ENCODE results near the gene FOXN1. TPM values are rescaled to one million over a fixed set of nuclear protein-coding genes. Genes with fewer than 3 reads are reported as not detected.
A peak's percentile ranks its signal among the peaks of the same experiment; 100 is the strongest.

Gene FOXN1
- total and polyA plus RNA-seq, 2 of the 13 experiments (the other 11 are each of a cell fraction or from before 2014, with no cell fraction given) = 0.01 TPM; not detected in 1

DNA sequence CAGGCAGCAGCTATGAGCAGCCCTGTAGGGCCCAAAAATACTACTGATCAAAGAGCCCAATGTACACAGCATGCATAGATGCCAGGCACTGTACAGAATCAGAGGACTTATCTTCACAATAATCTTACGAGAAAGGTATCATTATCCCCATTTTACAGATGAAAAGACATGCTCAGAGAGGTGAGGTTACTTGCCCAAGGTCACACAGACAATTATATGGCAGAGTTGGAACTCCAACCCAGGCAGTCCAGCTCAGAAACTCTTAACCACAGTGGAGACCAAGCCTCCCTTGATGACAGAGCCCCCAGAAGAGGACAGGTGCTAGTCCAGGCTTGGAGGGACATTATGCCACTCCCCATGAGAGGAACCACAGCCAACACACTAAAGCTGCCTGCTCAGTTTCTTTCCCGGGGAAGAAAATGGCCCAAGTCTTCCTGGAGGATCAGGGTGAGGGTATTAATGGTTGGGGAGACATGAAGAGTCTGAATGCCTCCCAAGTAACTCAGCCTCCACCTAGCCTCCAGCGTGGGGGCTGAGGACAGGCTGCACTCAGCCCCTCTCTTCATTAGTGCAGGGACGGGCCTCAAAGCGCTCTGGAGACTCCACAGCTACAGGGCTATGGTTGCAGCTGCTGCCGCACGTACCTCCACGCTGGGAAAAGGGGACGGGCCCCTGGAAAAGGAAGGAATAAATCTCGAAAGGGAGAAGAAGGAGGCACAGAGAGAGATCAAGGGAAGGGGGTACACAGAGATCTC is 45.5 kb downstream of the FOXN1 start (continued):
- TF ChIP-seq, protein P1, sequence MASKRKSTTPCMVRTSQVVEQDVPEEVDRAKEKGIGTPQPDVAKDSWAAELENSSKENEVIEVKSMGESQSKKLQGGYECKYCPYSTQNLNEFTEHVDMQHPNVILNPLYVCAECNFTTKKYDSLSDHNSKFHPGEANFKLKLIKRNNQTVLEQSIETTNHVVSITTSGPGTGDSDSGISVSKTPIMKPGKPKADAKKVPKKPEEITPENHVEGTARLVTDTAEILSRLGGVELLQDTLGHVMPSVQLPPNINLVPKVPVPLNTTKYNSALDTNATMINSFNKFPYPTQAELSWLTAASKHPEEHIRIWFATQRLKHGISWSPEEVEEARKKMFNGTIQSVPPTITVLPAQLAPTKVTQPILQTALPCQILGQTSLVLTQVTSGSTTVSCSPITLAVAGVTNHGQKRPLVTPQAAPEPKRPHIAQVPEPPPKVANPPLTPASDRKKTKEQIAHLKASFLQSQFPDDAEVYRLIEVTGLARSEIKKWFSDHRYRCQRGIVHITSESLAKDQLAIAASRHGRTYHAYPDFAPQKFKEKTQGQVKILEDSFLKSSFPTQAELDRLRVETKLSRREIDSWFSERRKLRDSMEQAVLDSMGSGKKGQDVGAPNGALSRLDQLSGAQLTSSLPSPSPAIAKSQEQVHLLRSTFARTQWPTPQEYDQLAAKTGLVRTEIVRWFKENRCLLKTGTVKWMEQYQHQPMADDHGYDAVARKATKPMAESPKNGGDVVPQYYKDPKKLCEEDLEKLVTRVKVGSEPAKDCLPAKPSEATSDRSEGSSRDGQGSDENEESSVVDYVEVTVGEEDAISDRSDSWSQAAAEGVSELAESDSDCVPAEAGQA (IDR thresholded peaks at IDR 0.05; ENCODE audit: low read depth) = no peak
- TF ChIP-seq, protein P1 (CRISPR knock-in tag; IDR thresholded peaks at IDR 0.05; ENCODE audit: borderline replicate concordance) = no peak
- TF ChIP-seq ZNF205 (CRISPR knock-in tag; IDR thresholded peaks at IDR 0.05) (no peak), YEATS4 (CRISPR knock-in tag; IDR thresholded peaks at IDR 0.05; ENCODE audit: borderline replicate concordance) (peak; percentile 44; the same call in 1 of the 2 replicates), ZNF629 (CRISPR knock-in tag; conservative IDR thresholded peaks at IDR 0.05) (peak; percentile 79), CBFB (CRISPR knock-in tag; IDR thresholded peaks at IDR 0.05) (no peak), KDM1A (CRISPR knock-in tag; IDR thresholded peaks at IDR 0.05) (0 out of 2 replicates have a peak, but pooled peaks have one; percentile 45), FOSL2 (CRISPR knock-in tag; IDR thresholded peaks at IDR 0.05) (no peak), HOXA3 (CRISPR knock-in tag; IDR thresholded peaks at IDR 0.05) (0 out of 2 replicates have a peak, but pooled peaks have one; percentile 3)
- TF ChIP-seq, protein P2, sequence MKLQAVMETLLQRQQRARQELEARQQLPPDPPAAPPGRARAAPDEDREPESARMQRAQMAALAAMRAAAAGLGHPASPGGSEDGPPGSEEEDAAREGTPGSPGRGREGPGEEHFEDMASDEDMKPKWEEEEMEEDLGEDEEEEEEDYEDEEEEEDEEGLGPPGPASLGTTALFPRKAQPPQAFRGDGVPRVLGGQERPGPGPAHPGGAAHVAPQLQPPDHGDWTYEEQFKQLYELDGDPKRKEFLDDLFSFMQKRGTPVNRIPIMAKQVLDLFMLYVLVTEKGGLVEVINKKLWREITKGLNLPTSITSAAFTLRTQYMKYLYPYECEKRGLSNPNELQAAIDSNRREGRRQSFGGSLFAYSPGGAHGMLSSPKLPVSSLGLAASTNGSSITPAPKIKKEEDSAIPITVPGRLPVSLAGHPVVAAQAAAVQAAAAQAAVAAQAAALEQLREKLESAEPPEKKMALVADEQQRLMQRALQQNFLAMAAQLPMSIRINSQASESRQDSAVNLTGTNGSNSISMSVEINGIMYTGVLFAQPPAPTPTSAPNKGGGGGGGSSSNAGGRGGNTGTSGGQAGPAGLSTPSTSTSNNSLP (IDR thresholded peaks at IDR 0.05; ENCODE audit: low read depth, low read length) = no peak
- TF ChIP-seq, protein P3, sequence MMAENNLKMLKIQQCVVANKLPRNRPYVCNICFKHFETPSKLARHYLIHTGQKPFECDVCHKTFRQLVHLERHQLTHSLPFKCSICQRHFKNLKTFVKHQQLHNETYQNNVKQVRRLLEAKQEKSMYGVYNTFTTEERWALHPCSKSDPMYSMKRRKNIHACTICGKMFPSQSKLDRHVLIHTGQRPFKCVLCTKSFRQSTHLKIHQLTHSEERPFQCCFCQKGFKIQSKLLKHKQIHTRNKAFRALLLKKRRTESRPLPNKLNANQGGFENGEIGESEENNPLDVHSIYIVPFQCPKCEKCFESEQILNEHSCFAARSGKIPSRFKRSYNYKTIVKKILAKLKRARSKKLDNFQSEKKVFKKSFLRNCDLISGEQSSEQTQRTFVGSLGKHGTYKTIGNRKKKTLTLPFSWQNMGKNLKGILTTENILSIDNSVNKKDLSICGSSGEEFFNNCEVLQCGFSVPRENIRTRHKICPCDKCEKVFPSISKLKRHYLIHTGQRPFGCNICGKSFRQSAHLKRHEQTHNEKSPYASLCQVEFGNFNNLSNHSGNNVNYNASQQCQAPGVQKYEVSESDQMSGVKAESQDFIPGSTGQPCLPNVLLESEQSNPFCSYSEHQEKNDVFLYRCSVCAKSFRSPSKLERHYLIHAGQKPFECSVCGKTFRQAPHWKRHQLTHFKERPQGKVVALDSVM (CRISPR knock-in tag; IDR thresholded peaks at IDR 0.05) = no peak; the same call in 1 of the 2 replicates
- TF ChIP-seq, protein P4, sequence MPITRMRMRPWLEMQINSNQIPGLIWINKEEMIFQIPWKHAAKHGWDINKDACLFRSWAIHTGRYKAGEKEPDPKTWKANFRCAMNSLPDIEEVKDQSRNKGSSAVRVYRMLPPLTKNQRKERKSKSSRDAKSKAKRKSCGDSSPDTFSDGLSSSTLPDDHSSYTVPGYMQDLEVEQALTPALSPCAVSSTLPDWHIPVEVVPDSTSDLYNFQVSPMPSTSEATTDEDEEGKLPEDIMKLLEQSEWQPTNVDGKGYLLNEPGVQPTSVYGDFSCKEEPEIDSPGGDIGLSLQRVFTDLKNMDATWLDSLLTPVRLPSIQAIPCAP (CRISPR knock-in tag; IDR thresholded peaks at IDR 0.05; ENCODE audit: low read depth) = no peak
- TF ChIP-seq, protein P5, sequence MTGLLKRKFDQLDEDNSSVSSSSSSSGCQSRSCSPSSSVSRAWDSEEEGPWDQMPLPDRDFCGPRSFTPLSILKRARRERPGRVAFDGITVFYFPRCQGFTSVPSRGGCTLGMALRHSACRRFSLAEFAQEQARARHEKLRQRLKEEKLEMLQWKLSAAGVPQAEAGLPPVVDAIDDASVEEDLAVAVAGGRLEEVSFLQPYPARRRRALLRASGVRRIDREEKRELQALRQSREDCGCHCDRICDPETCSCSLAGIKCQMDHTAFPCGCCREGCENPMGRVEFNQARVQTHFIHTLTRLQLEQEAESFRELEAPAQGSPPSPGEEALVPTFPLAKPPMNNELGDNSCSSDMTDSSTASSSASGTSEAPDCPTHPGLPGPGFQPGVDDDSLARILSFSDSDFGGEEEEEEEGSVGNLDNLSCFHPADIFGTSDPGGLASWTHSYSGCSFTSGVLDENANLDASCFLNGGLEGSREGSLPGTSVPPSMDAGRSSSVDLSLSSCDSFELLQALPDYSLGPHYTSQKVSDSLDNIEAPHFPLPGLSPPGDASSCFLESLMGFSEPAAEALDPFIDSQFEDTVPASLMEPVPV (CRISPR knock-in tag; IDR thresholded peaks at IDR 0.05) = no peak

All from HepG2 (cell line).